Right cardiac atrium (tissue), 5 donors: Measurements from ENCODE around the gene SERINC5. TPM values are rescaled to one million over a fixed set of nuclear protein-coding genes. Genes with fewer than 3 reads are reported as not detected.

Source experiments
- ATAC-seq, 2 donors: fragments of 200-7000 bp; cut with Tn5 transposase; one replicate each; pipeline versions ENCODE4 v1.8.0 to v1.9.1; 2020; ENCODE audit warnings: moderate library complexity in 2 of 2, mild to moderate bottlenecking in 1 of 2
- DNase-seq, 3 donors: peaks; one replicate each; pipeline ENCODE4 v3.0.0-alpha.2; 2020
- H3K27ac ChIP-seq: one replicate; pipeline ENCODE4 v1.5.1; 2013; ENCODE audit warnings: mild to moderate bottlenecking, low read length, control low read depth, moderate library complexity
- H3K27me3 ChIP-seq: one replicate; pipeline ENCODE4 v1.6.1; 2013; ENCODE audit not compliant: control insufficient read depth, insufficient read depth
- H3K4me1 ChIP-seq: one replicate; pipeline ENCODE4 v1.6.1; 2013; ENCODE audit warnings: low read length; ENCODE audit not compliant: control insufficient read depth, insufficient read depth
- H3K4me3 ChIP-seq: one replicate; pipeline ENCODE4 v1.5.1; 2013; ENCODE audit warnings: low read length, control low read depth
- H3K9me3 ChIP-seq: one replicate; pipeline ENCODE4 v1.6.1; 2013; ENCODE audit warnings: low read length; ENCODE audit not compliant: control insufficient read depth
- whole genome bisulfite sequencing: extraction: QIAGEN DNeasy Blood & Tissue Kit; methylation state at CpG from one replicate; pipeline ENCODE4 v1.1.7; 2013; 5-methylcytosine and 5-hydroxymethylcytosine counted together
- intact Hi-C, 4 donors: fragments of 100-400 bp; cut with DNase I; formaldehyde crosslinking; loops; one replicate each; pipeline versions ENCODE4 v1.11.0 to v1.14.0; 2022 to 2023
- polyA plus RNA-seq: library from polyadenylated mRNA; stranded (reverse); fragments of 200-250 nt; gene quantifications from one replicate; pipeline ENCODE4 v1.2.3, GENCODE V29; 2013
- total RNA-seq, 4 donors: library from RNA; stranded (reverse); fragmentation: NEBNext Ultra II Directional; extraction: Animal tissue kit (Norgen Biotek cat#: 25700); gene quantifications; one replicate each; pipeline ENCODE4 v1.2.1, GENCODE V29; 2021
- donor health status: healthy with polysubstance abuse.
- donor health status: DM: no; HTN: yes; CAD: no.
- donor health status: DM: no; HTN: no; CAD: no.
- donor health status: DM: no; HTN: yes; CAD: no; lungs with severe emphysema.
- donor health status: DM: yes; HTN: yes; CAD: no.

The SERINC5 gene
- total and polyA plus RNA-seq, 5 donors = 3.5 to 13.4 (median 11.6) TPM

GRCh38 chr5:80076131-80077050 is 179.5 kb downstream of the SERINC5 start:
- ATAC-seq (peak; percentile 53 to 69), DNase-seq (no peak)
- intact Hi-C loops = no loop called here
- no peak overlapping the region for H3K27ac ChIP-seq
- H3K9me3 ChIP-seq = no peaks in the 10 kb centered on the region
- H3K4me3 ChIP-seq = no peak overlapping the region
- H3K4me1 ChIP-seq = peaks cover 2% of the 10 kb centered on the region
- WGBS = 74% methylated on average over 10 of the region's 10 CpGs
- no peaks in the 10 kb centered on the region for H3K27me3 ChIP-seq

GRCh38 chr5:80072103-80073073 is 183.5 kb downstream of the SERINC5 start:
- WGBS = 84% methylated on average over 10 of the region's 10 CpGs
- H3K27ac ChIP-seq = no peak overlapping the region
- H3K4me3 ChIP-seq = no peak overlapping the region
- intact Hi-C loops = no loop called here
- peaks cover 7% of the 10 kb centered on the region for H3K4me1 ChIP-seq
- no peaks in the 10 kb centered on the region for H3K9me3 ChIP-seq
- no peak for DNase-seq
- ATAC-seq = no peak
- H3K27me3 ChIP-seq = no peaks in the 10 kb centered on the region

GRCh38 chr5:80071510-80072021 is 184.3 kb downstream of the SERINC5 start:
- Histone ChIP-seq H3K27me3 (no peaks in the 10 kb centered on the region), H3K9me3 (no peaks in the 10 kb centered on the region), H3K4me1 (peaks cover 5% of the 10 kb centered on the region), H3K27ac (no peak overlapping the region), H3K4me3 (no peak overlapping the region)
- DNase-seq (no peak), ATAC-seq (no peak)
- 92% methylated on average over 2 of the region's 2 CpGs for WGBS
- intact Hi-C loops = no loop called here

- Histone ChIP-seq H3K27ac (no peak overlapping the region), H3K9me3 (no peaks in the 10 kb centered on the region), H3K4me1 (peaks cover 5% of the 10 kb centered on the region), H3K4me3 (no peak overlapping the region), H3K27me3 (no peaks in the 10 kb centered on the region)
- WGBS = 67% methylated on average over 10 of the region's 10 CpGs
- ATAC-seq = no peak
- no peak for DNase-seq
- intact Hi-C loops = no loop called here
Measured at GRCh38 chr5:80070338-80071056, 185.4 kb downstream of the SERINC5 start.

GRCh38 chr5:80069918-80070318 is 185.9 kb downstream of the SERINC5 start:
- peaks cover 5% of the 10 kb centered on the region for H3K4me1 ChIP-seq
- H3K4me3 ChIP-seq = no peak overlapping the region
- peak; percentile 70 to 80 for ATAC-seq
- no peaks in the 10 kb centered on the region for H3K27me3 ChIP-seq
- peak in 1 of 3 donors; percentile 34 for DNase-seq
- H3K9me3 ChIP-seq = no peaks in the 10 kb centered on the region
- intact Hi-C loops = no loop called here
- H3K27ac ChIP-seq = no peak overlapping the region
- WGBS = 38% methylated on average over 3 of the region's 3 CpGs

- Histone ChIP-seq H3K4me3 (no peak overlapping the region), H3K27me3 (no peaks in the 10 kb centered on the region), H3K27ac (peak overlapping the region; percentile 31), H3K9me3 (no peaks in the 10 kb centered on the region), H3K4me1 (peaks cover 5% of the 10 kb centered on the region)
- DNase-seq = no peak
- intact Hi-C loops = no loop called here
- ATAC-seq = no peak
- WGBS = 40% methylated on average over 4 of the region's 4 CpGs
Measured at GRCh38 chr5:80069251-80069800, 186.5 kb downstream of the SERINC5 start.

GRCh38 chr5:80068775-80069174 is 187.1 kb downstream of the SERINC5 start:
- no peak overlapping the region for H3K27ac ChIP-seq

GRCh38 chr5:80068246-80068636 is 187.6 kb downstream of the SERINC5 start:
- 96% methylated on average over 5 of the region's 5 CpGs for WGBS
- H3K27ac ChIP-seq = no peak overlapping the region
- intact Hi-C loops = no loop called here
- H3K4me1 ChIP-seq = peaks cover 5% of the 10 kb centered on the region
- no peaks in the 10 kb centered on the region for H3K27me3 ChIP-seq
- H3K4me3 ChIP-seq = no peak overlapping the region
- no peaks in the 10 kb centered on the region for H3K9me3 ChIP-seq
- ATAC-seq = no peak
- no peak for DNase-seq

More at GRCh38 chr5:80068775-80069174, 187.1 kb downstream of the SERINC5 start:
- ATAC-seq = no peak
- Histone ChIP-seq H3K4me1 (peaks cover 5% of the 10 kb centered on the region), H3K4me3 (no peak overlapping the region), H3K9me3 (no peaks in the 10 kb centered on the region), H3K27me3 (no peaks in the 10 kb centered on the region)
- 59% methylated on average over 4 of the region's 4 CpGs for WGBS
- intact Hi-C loops = no loop called here
- no peak for DNase-seq

- WGBS = 90% methylated on average over 8 of the region's 8 CpGs
- H3K9me3 ChIP-seq = no peaks in the 10 kb centered on the region
- H3K27me3 ChIP-seq = no peaks in the 10 kb centered on the region
- DNase-seq (no peak), ATAC-seq (no peak)
- no peak overlapping the region for H3K4me3 ChIP-seq
- intact Hi-C loops = no loop called here
- peaks cover 5% of the 10 kb centered on the region for H3K4me1 ChIP-seq
- no peak overlapping the region for H3K27ac ChIP-seq
Measured at GRCh38 chr5:80067531-80068245, 188.2 kb downstream of the SERINC5 start.

GRCh38 chr5:80067016-80067415 is 188.8 kb downstream of the SERINC5 start:
- WGBS = 88% methylated on average over 2 of the region's 2 CpGs
- H3K4me3 ChIP-seq = no peak overlapping the region
- no peak overlapping the region for H3K27ac ChIP-seq
- DNase-seq (no peak), ATAC-seq (no peak)
- H3K4me1 ChIP-seq = peaks cover 5% of the 10 kb centered on the region
- no peaks in the 10 kb centered on the region for H3K9me3 ChIP-seq
- no peaks in the 10 kb centered on the region for H3K27me3 ChIP-seq
- intact Hi-C loops = no loop called here
